H9 (cell line): ENCODE data around the gene ACTN1. TPM values are rescaled to one million over a fixed set of nuclear protein-coding genes. Genes with fewer than 3 reads are reported as not detected.

Source experiments
- DNase-seq: peaks from one replicate; pipeline ENCODE4 v3.0.0-alpha.2; 2017
- H2AFZ ChIP-seq: one replicate; pipeline ENCODE4 v1.6.1; 2013; ENCODE audit warnings: mild to moderate bottlenecking, low read length, control low read depth, moderate library complexity
- H2AK5ac ChIP-seq: 2 replicates; pipeline ENCODE4 v1.6.1; 2013; ENCODE audit warnings: low read length, control low read depth, mixed read lengths; ENCODE audit not compliant: insufficient read length
- H2BK120ac ChIP-seq: one replicate; pipeline ENCODE4 v1.6.1; 2013; ENCODE audit warnings: low read depth, mild to moderate bottlenecking, low read length, control low read depth, inconsistent platforms; ENCODE audit not compliant: poor library complexity, severe bottlenecking
- H2BK12ac ChIP-seq: 2 replicates; pipeline ENCODE4 v1.6.1; 2013; ENCODE audit warnings: low read length, control low read depth, mixed read lengths, low read depth; ENCODE audit not compliant: insufficient read length
- H2BK15ac ChIP-seq: 2 replicates; pipeline ENCODE4 v1.6.1; 2013; ENCODE audit warnings: low read depth, low read length, control low read depth
- H2BK20ac ChIP-seq: one replicate; pipeline ENCODE4 v1.6.1; 2013; ENCODE audit warnings: low read depth, mild to moderate bottlenecking, low read length, control low read depth, inconsistent platforms; ENCODE audit not compliant: poor library complexity, severe bottlenecking
- H2BK5ac ChIP-seq: 2 replicates; pipeline ENCODE4 v1.6.1; 2013; ENCODE audit warnings: low read length, control low read depth, mixed read lengths; ENCODE audit not compliant: insufficient read length
- H3K14ac ChIP-seq: 2 replicates; pipeline ENCODE4 v1.6.1; 2013; ENCODE audit warnings: low read length, control low read depth; ENCODE audit not compliant: insufficient read depth
- H3K18ac ChIP-seq: 2 replicates; pipeline ENCODE4 v1.6.1; 2013; ENCODE audit warnings: low read depth, mild to moderate bottlenecking, mixed read lengths, low read length, control low read depth; ENCODE audit not compliant: insufficient read length
- H3K23ac ChIP-seq: 2 replicates; pipeline ENCODE4 v1.6.1; 2013; ENCODE audit warnings: low read length, control low read depth, mixed read lengths, low read depth; ENCODE audit not compliant: insufficient read length
- H3K23me2 ChIP-seq: 2 replicates; pipeline ENCODE4 v1.6.1; 2013; ENCODE audit warnings: low read depth, mild to moderate bottlenecking, mixed read lengths, low read length, control low read depth; ENCODE audit not compliant: insufficient read length, poor library complexity, severe bottlenecking
- H3K27ac ChIP-seq: 2 replicates; pipeline ENCODE4 v1.5.1; 2013; ENCODE audit warnings: low read length, control low read depth, mixed read lengths, low read depth; ENCODE audit not compliant: insufficient read length
- H3K27me3 ChIP-seq: 2 replicates; pipeline ENCODE4 v1.6.1; 2013; ENCODE audit warnings: low read length, control low read depth, inconsistent platforms; ENCODE audit not compliant: insufficient read depth
- H3K4ac ChIP-seq: 2 replicates; pipeline ENCODE4 v1.6.1; 2013; ENCODE audit warnings: low read depth, mild to moderate bottlenecking, control low read depth, inconsistent platforms, low read length, moderate library complexity
- H3K4me1 ChIP-seq: 2 replicates; pipeline ENCODE4 v1.6.1; 2013; ENCODE audit warnings: low read length, control low read depth, inconsistent platforms; ENCODE audit not compliant: insufficient read depth
- H3K4me2 ChIP-seq: 2 replicates; pipeline ENCODE4 v1.6.1; 2013; ENCODE audit warnings: low read length, control low read depth, mixed read lengths; ENCODE audit not compliant: insufficient read length, insufficient read depth
- H3K56ac ChIP-seq: 2 replicates; pipeline ENCODE4 v1.6.1; 2013; ENCODE audit warnings: low read depth, mild to moderate bottlenecking, mixed read lengths, low read length, control low read depth; ENCODE audit not compliant: insufficient read length
- H3K79me1 ChIP-seq: 2 replicates; pipeline ENCODE4 v1.6.1; 2013; ENCODE audit warnings: low read depth, mild to moderate bottlenecking, moderate library complexity, low read length, control low read depth, inconsistent platforms; ENCODE audit not compliant: insufficient read depth, poor library complexity, severe bottlenecking
- H3K79me2 ChIP-seq: 2 replicates; pipeline ENCODE4 v1.6.1; 2013; ENCODE audit warnings: low read length, control low read depth, inconsistent platforms; ENCODE audit not compliant: insufficient read depth
- H3K9ac ChIP-seq: 2 replicates; pipeline ENCODE4 v1.6.1; 2013; ENCODE audit warnings: low read length, control low read depth, mixed read lengths; ENCODE audit not compliant: insufficient read length; ENCODE audit errors: extremely low read depth
- H3K9me3 ChIP-seq: one replicate; pipeline ENCODE4 v1.6.1; 2013; ENCODE audit warnings: low read depth, low read length, inconsistent platforms; ENCODE audit not compliant: control insufficient read depth
- H3T11ph ChIP-seq: one replicate; pipeline ENCODE4 v1.6.1; 2013; ENCODE audit warnings: mild to moderate bottlenecking, low read length, control low read depth, inconsistent platforms
- H4K20me1 ChIP-seq: one replicate; pipeline ENCODE4 v1.6.1; 2013; ENCODE audit not compliant: control insufficient read depth, insufficient read length, insufficient read depth
- H4K5ac ChIP-seq: 2 replicates; pipeline ENCODE4 v1.6.1; 2013; ENCODE audit warnings: low read depth, mild to moderate bottlenecking, mixed read lengths, low read length, control low read depth; ENCODE audit not compliant: insufficient read length
- H4K8ac ChIP-seq: replicated peaks from 2 replicates; pipeline ENCODE4 v1.6.1; 2013; ENCODE audit warnings: low read length, control low read depth, mixed read lengths, low read depth; ENCODE audit not compliant: insufficient read length
- H4K91ac ChIP-seq: 2 replicates; pipeline ENCODE4 v1.6.1; 2013; ENCODE audit warnings: low read depth, mild to moderate bottlenecking, moderate library complexity, mixed read lengths, low read length, control low read depth; ENCODE audit not compliant: insufficient read length
- H3K27ac Mint-ChIP-seq, 3 experiments: 2 replicates in 2 of 3; 3 replicates in 1 of 3; pipeline ENCODE4 v1.8.0; 2020 to 2021; ENCODE audit warnings: mixed read lengths in 3 of 3, mild to moderate bottlenecking in 1 of 3, moderate library complexity in 1 of 3
- H3K27me3 Mint-ChIP-seq: 2 replicates; pipeline ENCODE4 v1.8.0; 2021; ENCODE audit warnings: low read depth, mild to moderate bottlenecking, moderate library complexity, mixed read lengths
- H3K36me3 Mint-ChIP-seq, 3 experiments: 2 replicates in 2 of 3; 3 replicates in 1 of 3; pipeline ENCODE4 v1.8.0; 2020 to 2021; ENCODE audit warnings: low read depth in 3 of 3, mixed read lengths in 3 of 3; ENCODE audit not compliant: insufficient read depth in 1 of 3
- H3K4me1 Mint-ChIP-seq, 2 experiments: 2 replicates each; pipeline ENCODE4 v1.8.0; 2020; ENCODE audit warnings: mixed read lengths in 2 of 2
- H3K4me3 Mint-ChIP-seq, 2 experiments: 2 replicates in 1 of 2; 3 replicates in 1 of 2; pipeline ENCODE4 v1.8.0; 2020 to 2021; ENCODE audit warnings: mild to moderate bottlenecking in 2 of 2, mixed read lengths in 2 of 2, moderate library complexity in 1 of 2
- H3K9me3 Mint-ChIP-seq, 2 experiments: 2 replicates in 1 of 2; 3 replicates in 1 of 2; pipeline ENCODE4 v1.8.0; 2020; ENCODE audit warnings: mild to moderate bottlenecking in 2 of 2, mixed read lengths in 2 of 2, moderate library complexity in 1 of 2
- WGBS: extraction: QIAGEN DNeasy Blood & Tissue Kit; methylation state at CpG from one replicate; pipeline ENCODE4 v1.1.7; 2013; ENCODE audit warnings: missing lambda C conversion rate, low lambda C conversion rate, mixed read lengths; ENCODE audit not compliant: insufficient read length; ENCODE audit errors: extremely low coverage; 5-methylcytosine and 5-hydroxymethylcytosine counted together
- total RNA-seq: library from RNA; stranded (reverse); gene quantifications from 2 replicates; pipeline ENCODE4 v1.2.1, GENCODE V29; 2021
- TF ChIP-seq, protein P1 (sequence below): fragments of 200-600 bp; sonication (generic); conservative IDR thresholded peaks from 3 replicates; pipeline ENCODE4 v1.8.0; 2021; ENCODE audit warnings: antibody characterized with exemption, mild to moderate bottlenecking

The ACTN1 gene
- total RNA-seq, 1 experiment from 2014 or later, result 219 TPM

DNA sequence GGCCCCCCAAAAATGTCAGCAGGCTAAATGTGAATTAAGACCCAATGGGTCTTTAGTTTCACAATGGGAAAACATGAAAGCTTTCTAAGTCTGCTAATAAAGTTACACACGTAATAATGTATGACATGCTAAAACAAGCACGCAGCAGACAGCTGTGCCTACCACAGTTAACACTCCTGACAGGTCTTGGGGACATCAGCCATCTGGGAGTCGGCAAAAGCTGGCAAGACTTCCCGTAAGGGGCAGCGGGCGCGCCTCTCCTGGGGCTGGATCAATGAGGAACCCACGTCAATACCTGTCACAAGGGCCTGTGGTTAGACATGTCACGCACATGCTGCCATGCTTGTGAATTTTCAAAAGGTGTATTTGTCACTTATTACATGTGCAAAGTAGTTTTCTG lies 45.0 kb downstream of the ACTN1 start:
- Histone ChIP-seq H3K56ac (no peak overlapping the region), H2BK120ac (no peak overlapping the region), H3K27me3 (no peaks in the 10 kb centered on the region), H3K79me1 (peaks cover 10% of the 10 kb centered on the region), H4K20me1 (no peaks in the 10 kb centered on the region), H3K4ac (no peak overlapping the region), H2BK12ac (no peak overlapping the region), H3K23ac (no peak overlapping the region), H2AFZ (no peak overlapping the region), H3K27ac (no peak overlapping the region), H3K18ac (no peak overlapping the region), H3K4me2 (no peak overlapping the region), H3K9me3 (no peaks in the 10 kb centered on the region), H2BK5ac (no peak overlapping the region), H3T11ph (no peak overlapping the region), H3K14ac (no peak overlapping the region), H3K9ac (no peak overlapping the region), H2AK5ac (no peak overlapping the region), H4K91ac (no peak overlapping the region), H4K8ac (no peak overlapping the region), H2BK15ac (no peak overlapping the region), H2BK20ac (no peak overlapping the region), H3K79me2 (peaks cover 33% of the 10 kb centered on the region), H3K23me2 (no peaks in the 10 kb centered on the region), H4K5ac (no peak overlapping the region), H3K4me1 (no peaks in the 10 kb centered on the region; the same call in 1 of the 2 replicates)
- TF ChIP-seq, protein P1, sequence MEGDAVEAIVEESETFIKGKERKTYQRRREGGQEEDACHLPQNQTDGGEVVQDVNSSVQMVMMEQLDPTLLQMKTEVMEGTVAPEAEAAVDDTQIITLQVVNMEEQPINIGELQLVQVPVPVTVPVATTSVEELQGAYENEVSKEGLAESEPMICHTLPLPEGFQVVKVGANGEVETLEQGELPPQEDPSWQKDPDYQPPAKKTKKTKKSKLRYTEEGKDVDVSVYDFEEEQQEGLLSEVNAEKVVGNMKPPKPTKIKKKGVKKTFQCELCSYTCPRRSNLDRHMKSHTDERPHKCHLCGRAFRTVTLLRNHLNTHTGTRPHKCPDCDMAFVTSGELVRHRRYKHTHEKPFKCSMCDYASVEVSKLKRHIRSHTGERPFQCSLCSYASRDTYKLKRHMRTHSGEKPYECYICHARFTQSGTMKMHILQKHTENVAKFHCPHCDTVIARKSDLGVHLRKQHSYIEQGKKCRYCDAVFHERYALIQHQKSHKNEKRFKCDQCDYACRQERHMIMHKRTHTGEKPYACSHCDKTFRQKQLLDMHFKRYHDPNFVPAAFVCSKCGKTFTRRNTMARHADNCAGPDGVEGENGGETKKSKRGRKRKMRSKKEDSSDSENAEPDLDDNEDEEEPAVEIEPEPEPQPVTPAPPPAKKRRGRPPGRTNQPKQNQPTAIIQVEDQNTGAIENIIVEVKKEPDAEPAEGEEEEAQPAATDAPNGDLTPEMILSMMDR, result no peak
- H3K4me1 Mint-ChIP-seq, result peaks cover 56 to 65% of the 10 kb centered on the region in 2 experiments
- no peak overlapping the region for H3K4me3 Mint-ChIP-seq
- WGBS, result no CpG with 5 or more reads among the region's 9 CpGs
- no peaks in the 10 kb centered on the region for H3K9me3 Mint-ChIP-seq
- H3K27ac Mint-ChIP-seq, result no peak overlapping the region; a peak in 1 of 7 replicates
- H3K27me3 Mint-ChIP-seq, result no peaks in the 10 kb centered on the region
- peaks cover 0 to 11% (median 1%) of the 10 kb centered on the region in 3 experiments; a peak in 3 of 7 replicates for H3K36me3 Mint-ChIP-seq
- DNase-seq, result no peak
